DMS79 treated with DMSO at 0.1 percent for 48 hours (cell line): ENCODE data around the gene SVOPL.

Source experiments
- DNase-seq: peaks from one replicate; lab custom pipeline; 2025; lab: John Stamatoyannopoulos, UW

Gene SVOPL

GRCh38 chr7:138658889-138659288 is 42.3 kb downstream of the SVOPL start:
- DNase-seq: no peak

DNA sequence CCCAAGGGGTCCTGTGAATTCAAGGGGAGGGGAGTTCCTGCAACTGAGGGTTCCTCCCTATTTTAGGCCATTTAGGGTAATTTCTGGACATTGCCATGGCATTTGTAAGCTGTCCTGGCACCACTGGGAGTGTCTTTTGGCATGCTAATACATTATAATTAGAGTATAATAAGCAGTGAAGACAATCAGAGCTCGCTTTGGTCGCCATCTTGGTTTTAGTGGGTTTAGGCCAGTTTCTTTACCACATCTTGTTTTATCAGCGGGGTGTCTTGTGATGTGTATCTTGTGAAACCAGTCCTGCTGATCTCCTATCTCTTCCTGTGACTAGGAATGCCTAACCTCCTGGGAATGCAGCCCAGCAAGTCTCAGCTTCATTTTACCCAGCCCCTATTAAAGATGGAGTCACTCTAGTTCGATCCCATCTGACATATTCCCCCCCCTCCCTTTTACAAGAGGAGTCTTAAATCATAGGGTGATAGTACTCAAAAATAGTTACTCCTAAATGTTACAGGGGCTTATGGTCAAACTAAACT is 43.2 kb downstream of the SVOPL start:
- no peak for DNase-seq

- DNase-seq: no peak
Measured at GRCh38 chr7:138656952-138657351, 44.2 kb downstream of the SVOPL start.

DNA sequence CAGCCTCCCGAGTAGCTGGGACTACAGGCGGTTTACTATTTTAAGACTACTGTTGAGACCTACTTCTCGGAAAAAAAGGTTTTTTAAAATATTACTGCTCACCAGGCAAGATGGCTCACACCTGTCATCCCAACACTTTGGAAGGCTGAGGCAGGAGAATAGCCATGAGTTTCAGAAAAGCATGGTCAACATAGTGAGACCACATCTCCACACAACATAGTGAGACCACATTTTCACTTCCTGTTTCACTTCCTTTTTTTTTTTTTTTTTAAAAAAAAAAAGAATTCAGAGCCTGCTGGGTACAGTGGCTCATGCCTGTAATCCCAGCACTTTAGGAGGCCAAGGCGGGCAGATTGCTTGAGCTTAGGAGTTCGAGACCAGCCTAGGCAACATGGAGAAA is 46.5 kb downstream of the SVOPL start:
- no peak for DNase-seq

- DNase-seq: no peak
Measured at GRCh38 chr7:138649506-138649905, 51.7 kb downstream of the SVOPL start.

GRCh38 chr7:138645284-138645683 is 55.9 kb downstream of the SVOPL start:
- no peak for DNase-seq

- DNase-seq: no peak
Measured at GRCh38 chr7:138632826-138633602, 68.1 kb downstream of the SVOPL start.

GRCh38 chr7:138632384-138632783 is 68.8 kb downstream of the SVOPL start:
- DNase-seq: no peak

DNA sequence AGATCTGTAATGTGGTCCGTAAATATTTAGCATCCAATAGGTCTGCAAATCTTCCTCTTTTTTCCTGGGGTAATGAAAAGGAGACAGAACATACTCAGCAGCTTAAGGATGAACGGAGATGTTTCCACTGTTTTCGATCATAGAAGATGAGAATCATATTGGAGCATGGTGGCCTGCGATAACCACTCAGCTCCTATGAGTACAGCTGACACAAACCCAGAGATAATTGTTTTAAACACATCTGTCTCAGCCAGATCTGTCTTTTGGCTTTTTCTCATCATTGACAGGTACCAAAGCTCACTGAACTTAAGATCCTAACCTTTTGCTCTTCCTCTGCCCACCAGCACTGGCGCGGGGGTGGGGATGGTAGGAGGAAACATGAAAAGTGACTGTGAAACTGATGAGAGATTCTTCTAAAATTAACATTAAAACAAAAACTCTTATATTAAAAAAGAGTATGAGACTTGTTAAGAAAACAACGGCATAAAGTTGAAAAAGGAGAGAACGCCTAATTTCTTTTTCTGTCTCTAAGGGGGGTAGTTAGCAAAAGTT is 71.0 kb downstream of the SVOPL start:
- DNase-seq: no peak

DNA sequence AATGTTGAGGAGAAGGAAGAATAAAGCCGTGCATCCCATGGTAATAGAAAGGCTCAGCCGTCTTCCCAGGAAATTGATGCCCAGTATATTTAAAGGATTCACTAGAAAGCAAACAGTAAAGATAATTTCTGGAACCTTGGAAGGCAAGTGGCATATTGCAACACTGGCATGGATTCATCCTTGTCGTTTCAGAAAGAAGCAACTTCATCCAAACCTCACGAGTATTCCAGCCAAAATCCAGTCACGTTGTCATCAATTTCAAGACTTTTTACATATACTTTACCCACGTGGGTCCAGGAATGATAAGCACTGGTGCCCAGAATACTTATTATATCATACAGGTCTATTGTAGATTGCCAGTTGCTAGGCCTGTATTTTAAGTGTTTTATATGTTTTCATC is 73.8 kb downstream of the SVOPL start:
- DNase-seq: no peak

DNA sequence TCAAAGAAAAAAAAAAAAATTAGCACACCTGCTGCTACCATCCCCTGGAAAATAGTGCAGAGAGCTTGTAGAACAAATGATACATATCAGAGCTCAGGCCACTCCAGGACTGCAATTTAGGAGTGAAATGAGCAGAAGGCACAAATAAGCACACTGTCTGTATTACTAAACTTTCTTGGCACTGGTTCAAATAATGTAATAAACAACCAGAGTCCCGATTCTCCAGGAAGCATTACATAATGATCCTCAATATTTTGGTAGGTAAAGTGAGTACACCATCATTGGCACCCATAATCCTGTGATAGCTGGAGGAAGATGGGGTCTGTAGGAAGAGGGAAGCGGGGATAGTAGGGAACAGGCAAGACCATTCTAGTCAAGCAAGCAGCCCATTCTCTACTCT is 74.3 kb downstream of the SVOPL start:
- no peak for DNase-seq

DNA sequence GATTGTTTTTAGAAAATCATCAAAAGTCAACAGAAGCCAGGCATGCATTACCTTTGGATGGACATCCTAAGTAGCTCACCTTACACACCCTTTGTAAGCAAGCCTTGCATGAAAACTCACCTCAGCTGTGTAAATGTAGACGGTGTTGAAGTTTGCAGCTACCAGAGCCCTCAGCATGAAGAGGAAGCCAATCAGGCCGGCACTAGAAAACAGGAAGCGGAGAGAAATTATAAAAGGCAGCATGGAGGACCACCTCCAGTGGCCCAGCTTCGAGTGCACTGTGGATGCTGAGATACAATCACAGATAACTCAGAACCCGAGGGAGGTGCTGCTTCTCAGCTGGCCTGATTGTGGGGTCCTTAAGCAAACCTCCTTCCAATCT is 75.3 kb downstream of the SVOPL start:
- DNase-seq: peak; percentile 72

DNA sequence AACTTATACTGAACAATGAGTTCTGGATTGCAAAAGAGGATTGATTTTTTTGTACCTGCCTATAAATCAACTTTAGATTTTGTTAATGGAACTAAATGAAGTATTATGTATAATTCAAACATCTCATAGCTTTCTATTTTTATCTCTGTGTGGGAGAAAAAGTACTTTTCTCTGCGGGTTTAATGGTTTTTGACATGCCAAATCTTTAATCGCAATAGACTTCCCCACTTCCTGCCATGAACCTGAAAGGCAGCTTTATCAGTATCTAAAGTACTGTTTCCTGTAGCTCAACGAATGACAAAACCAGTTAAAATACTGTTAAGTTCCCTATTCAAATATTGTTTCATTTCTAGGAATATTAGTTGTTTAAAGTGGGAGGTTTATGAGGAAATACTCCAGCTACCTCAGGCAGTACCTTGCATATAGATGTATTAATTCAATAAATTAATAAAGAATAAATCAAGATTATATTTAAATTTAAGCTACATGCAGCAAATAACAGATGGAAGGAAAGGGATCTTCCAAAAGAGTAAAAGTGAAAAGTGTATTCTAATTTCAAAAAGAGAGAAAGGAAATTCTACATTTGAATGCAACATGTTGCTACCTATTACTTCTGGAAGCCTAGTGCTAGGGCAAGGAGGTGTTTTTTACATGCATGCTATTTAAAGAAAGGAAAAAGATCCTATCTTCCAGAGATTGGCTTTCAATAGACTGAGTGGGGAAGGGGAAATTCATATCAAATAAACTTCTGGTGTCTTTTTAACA is 75.9 kb downstream of the SVOPL start:
- DNase-seq: no peak

- DNase-seq: no peak
Measured at GRCh38 chr7:138622841-138623240, 78.3 kb downstream of the SVOPL start.

GRCh38 chr7:138618933-138619332 is 82.2 kb downstream of the SVOPL start:
- DNase-seq: no peak

DNA sequence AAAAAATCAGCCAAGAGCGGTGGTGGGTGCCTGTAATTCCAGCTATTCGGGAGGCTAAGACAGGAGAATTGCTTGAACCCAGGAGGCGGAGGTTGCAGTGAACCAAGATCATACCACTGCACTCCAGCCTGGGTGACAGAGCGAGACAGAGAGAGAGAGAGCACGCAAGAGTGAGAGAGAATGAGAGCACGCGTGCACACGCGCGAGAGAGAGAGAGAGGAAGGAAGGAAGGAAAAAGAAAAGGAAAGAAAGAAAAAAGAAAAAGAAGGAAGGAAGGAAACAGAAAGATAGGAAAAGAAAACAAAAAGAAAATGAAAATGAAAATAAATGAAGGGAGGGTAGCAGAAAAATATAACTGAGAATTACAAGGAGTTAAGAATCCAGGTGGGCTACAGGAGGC is 82.7 kb downstream of the SVOPL start:
- no peak for DNase-seq

- DNase-seq: no peak
Measured at GRCh38 chr7:138616085-138616484, 85.1 kb downstream of the SVOPL start.

GRCh38 chr7:138613630-138614029 is 87.5 kb downstream of the SVOPL start:
- no peak for DNase-seq

- DNase-seq: no peak
Measured at GRCh38 chr7:138610671-138611170, 90.4 kb downstream of the SVOPL start.

GRCh38 chr7:138608275-138608674 is 92.9 kb downstream of the SVOPL start:
- no peak for DNase-seq

DNA sequence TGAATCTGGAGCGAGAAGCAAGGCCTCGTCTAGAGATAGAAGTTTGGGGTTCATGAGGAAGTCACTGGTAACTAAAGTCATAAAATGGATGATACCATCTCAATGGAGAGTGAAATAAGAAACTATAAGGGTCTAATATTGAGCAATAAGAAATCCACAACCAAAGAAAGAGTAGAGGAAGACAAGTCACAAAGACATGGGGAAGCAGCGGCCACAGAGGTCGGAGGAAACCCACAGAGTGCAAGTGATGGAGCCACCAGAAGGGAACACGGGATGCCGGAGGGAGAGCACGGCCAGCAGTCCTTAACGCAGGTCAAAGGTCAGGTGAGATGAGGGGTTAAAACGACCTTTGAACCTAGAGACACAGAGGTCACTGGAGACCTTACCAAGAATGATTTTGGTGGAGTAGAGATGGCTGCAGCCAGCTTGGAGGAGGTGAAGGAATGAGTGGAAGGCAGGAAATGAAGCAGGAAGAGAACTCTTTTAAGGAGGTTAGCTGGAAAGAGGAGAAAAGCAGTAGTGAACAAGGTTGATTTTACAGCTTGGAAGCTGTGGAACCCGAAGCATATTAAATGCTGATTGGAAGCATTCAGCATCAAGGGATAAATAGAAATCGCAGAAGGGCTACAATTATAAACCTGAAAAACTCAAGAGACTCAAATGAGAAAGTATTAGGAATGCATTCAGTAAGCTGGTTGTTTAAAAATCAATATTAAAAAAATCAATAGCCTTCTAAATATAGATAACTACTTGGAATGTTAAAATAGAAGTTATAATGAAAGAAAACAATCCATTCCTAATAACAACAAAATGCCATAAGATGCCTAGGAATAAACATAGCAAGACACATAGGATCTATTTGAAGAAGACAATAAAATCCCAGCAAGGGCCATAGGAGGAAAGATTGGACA is 93.7 kb downstream of the SVOPL start:
- DNase-seq: no peak

- DNase-seq: no peak
Measured at GRCh38 chr7:138606236-138606635, 94.9 kb downstream of the SVOPL start.
